GM21576 (cell line): ENCODE data around the gene GRIA3.

ENCODE experiments used
- ATAC-seq: cut with Tn5 transposase; IDR thresholded peaks from one replicate; pipeline ENCODE4 v1.9.1; 2021; ENCODE audit warnings: mild to moderate bottlenecking, moderate library complexity; ENCODE audit not compliant: unreplicated experiment

GRIA3 gene

GRCh38 chrX:123442764-123443163, 258.7 kb downstream of the GRIA3 start:
- ATAC-seq, result no peak

GRCh38 chrX:123447506-123447905, 263.4 kb downstream of the GRIA3 start:
- ATAC-seq, result no peak

GRCh38 chrX:123449335-123449734, 265.3 kb downstream of the GRIA3 start:
- ATAC-seq, result no peak

DNA sequence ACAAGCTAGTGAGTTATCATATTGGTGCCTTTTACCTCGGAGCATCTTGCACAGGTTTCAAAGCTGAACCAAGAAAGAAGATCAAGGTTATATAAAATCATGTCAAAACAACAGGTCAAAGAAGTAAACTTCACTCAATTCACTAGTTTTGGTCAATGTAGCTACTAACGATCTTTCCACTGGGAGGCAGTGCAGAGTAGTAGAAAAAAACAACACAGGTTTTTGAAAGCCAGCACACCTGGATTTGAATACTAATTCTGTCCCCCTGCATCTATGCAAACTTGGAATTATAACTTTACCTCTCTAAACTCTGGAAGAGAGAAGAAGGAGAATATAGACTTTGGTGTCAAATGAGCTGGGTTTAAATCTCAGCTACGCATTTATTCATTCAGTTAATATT, 266.1 kb downstream of the GRIA3 start:
- ATAC-seq, result no peak

DNA sequence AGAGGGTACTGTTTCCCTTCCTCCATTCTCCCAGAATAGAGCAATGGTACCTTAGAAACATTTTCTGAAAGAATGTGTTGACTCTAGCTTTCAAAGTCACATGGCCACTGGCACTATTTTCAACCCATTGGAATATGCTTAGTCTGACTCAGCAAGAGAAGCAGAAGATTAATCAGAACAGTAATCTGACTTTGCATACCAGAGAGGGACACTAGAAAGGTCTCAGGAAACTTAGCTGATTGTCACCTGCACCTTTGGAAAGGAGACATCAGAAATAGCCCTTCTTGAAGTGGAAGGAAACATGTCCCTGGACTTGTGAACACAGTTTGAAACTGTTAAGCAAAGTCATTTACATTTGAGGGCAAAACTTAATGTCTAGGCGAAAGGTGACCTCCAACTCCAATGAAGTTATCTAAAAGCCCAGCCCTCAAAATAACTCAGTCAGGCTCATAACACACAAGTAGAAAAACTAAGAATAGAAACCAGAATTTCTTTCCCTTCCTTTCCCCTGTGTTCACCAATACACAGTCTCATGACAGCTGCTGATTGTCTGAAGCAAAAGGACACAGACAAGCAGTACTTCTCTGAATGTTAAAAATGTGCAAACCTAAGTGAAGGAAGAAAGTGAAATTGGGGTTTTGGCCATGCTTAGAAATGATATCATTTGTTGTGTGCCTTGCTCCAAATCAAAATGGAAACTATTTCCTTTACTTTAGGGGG, 270.8 kb downstream of the GRIA3 start:
- ATAC-seq, result peak; percentile 54

DNA sequence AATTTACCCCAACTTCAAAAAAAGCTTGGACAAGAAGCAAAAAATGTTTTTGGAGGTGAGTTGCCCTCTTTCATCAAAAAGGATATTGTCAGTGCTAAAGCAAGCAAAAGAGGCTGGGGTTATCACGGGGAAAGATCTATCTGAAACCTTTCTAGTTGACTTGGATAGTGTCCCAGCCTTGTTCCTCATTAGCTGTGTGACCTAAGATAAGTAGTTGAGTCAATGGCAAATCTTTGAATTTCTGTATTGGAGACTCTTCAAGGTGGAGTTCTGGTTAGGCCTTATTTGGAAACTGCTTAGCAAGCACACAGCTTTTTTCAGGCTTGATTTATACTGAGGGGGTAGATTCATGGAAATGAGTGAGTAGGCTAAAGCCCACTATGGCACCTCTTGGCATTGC, 271.6 kb downstream of the GRIA3 start:
- no peak for ATAC-seq

DNA sequence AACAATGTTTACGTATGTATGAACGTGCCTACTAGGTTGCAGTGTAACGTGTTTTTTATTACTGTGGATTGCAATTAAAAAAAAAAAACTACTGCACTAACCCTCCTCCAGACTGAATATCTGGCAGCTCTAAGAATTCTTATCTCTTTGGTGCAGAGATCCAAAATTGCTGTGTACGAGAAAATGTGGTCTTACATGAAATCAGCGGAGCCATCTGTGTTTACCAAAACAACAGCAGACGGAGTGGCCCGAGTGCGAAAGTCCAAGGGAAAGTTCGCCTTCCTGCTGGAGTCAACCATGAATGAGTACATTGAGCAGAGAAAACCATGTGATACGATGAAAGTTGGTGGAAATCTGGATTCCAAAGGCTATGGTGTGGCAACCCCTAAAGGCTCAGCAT, 280.6 kb downstream of the GRIA3 start:
- ATAC-seq, result no peak

DNA sequence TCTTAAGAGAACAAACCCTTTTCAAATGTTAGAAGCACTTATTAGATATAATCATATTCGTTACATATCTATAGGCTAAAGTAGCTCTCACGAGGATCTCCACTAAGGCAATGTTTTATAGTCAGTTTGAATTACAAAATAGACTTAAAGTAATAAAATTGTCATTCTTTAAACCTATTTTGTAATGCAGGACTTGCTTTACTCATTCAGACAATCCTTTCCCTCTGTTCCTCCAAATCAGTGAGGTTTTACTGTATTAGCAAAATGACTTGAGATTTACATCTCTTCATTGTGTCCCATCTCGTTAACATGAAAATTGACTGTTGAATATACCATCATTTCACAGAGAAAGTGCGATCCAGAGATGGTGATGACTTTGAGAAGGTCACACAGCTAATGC, 284.4 kb downstream of the GRIA3 start:
- ATAC-seq, result no peak

- ATAC-seq, result no peak
Observed at GRCh38 chrX:123475068-123475724, 291.1 kb downstream of the GRIA3 start.

DNA sequence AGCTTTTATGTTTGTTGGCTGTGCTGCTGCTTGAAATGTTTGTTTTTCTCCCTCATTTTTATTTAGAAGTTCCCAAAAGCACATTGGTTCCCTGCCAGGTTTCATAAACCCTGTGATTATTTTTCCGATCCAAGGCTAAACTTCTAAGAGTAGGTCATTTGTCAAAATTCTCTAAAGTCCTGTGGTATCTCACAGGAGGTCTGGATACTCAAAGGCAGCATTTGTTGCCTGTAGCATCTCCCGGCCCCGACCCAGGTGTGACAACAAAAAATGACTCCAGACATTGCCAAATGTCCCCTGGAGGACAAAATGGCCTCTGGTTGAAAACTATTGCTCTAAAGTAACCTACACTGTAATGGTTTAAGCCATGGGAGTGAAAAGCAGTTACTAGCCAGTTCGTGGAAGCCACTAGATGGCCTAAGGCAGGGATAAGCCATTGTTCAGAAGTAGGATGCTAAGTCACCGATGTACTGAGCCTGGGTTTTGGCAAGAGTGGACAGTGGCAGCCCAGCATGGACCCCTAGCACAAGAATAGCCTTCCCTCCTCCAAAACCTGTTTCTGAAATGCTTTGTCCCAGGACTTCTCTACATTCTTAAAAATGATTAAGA, 292.6 kb downstream of the GRIA3 start:
- ATAC-seq, result no peak

- ATAC-seq, result no peak
Observed at GRCh38 chrX:123477673-123478072, 293.6 kb downstream of the GRIA3 start.

DNA sequence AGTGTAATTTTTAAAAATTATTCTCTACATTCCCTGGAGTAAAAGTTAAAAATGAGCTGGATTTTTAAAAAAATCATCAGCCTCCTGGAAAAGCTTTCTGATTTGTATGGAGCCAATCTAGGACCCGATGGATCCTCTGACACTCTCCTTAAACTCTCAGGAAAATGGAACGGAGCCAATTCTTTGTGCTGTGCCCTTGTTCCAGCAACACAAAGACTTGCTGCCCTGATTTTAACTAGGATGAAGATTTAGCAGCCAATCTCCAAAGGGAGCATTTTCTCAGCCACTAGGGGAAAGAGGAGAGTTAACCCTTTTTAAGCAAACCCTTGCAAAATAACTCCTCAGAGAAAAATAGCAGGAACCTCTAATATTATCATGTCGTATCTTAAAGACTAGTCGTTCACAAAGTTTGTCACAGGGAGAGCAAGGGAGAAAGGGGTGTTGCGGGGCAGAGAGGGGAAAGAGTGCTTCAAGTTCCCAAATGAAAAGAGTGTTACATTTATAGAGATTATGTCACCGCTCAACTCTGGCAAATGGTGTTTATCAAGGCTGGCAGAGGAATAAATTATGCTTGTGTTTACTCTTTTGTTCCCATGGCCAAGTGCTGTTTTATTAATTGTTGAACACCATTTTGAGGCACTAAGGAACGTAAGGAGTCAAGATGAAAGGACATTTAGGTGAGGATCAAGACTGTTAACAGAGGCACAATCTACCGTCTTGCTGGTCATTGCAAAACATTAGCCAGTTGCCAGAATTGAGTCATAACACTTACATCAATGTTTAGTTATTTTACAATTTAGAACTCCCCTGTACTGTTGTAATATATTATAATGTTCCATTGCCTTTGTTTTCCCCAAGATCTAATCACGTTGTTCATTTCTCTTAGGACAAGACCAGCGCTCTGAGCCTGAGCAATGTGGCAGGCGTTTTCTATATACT, 298.1 kb downstream of the GRIA3 start:
- ATAC-seq, result no peak

DNA sequence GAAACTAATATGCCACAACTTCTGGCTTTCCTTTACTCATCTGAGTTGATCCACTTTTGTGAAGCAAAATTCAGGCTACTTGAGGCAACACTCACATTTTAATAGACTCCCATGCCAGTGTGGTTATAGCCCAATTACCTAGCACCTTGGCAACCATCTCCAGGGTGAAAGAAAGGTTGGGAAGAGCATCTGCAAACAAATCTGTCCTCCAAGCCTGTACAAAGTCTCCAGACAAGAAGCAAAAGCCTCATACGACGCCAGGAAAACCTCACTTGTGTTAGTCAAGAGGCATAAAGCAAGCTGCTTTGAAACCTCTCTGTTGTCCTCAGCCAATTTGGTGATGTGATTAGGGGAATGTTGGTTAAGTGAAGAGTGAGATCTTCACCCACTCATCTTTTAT, 302.2 kb downstream of the GRIA3 start:
- ATAC-seq, result no peak

DNA sequence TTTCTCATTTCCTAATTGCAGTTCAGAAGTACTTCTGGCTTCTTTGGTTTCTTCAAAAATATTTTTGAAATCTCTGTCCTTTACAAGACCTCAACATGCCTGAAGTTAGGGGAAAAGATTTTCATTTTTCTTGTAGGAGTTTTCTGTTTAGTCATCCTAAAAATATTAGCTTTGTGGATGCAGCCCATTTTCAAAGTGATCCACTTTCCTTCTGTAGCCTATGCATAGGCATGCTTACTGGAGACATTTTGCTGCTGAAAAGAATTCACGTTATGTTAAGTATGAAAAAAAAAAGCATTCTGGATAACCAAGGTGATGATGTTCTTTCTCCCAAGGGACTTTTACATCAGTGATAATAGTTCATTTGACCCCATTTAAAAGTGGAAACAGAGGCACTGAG, 303.2 kb downstream of the GRIA3 start:
- ATAC-seq, result no peak

DNA sequence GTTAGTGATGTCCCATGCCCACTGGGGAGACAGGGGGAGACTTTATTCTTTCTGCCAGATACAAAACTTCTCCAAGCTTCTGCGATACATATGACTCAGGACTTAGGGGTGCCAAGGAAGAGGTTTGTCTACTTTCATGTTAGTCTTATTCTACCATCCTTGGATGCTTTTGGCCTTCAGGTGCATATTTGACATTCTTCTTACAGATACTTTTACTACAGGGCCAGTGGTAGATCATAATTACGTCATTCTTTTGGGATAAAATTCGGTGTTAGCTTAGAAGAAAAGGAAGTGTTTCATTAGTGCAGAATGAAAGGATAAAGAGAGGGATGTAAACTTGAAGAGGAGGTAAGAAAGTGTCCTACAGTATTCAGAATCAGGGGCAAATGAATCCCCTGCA, 303.6 kb downstream of the GRIA3 start:
- no peak for ATAC-seq

GRCh38 chrX:123489011-123489410, 304.9 kb downstream of the GRIA3 start:
- no peak for ATAC-seq

DNA sequence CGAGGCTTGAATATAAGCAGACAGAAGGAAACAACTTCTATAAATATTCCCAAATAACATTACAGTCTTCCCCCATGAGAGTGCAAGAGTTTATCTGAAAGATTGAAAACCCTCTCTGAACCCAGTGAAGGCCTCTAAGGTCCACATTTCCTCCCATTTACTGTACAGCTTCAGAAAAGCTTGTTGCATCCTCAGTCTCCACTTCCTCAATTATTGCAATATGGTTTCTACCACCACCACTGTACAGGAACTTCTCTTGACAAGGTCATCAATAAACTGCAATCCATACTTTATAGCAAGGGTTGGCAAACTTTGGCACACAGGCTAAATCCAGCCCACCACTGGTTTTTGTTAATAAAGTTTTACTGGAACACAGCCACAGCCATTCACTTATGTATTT, 309.8 kb downstream of the GRIA3 start:
- no peak for ATAC-seq

DNA sequence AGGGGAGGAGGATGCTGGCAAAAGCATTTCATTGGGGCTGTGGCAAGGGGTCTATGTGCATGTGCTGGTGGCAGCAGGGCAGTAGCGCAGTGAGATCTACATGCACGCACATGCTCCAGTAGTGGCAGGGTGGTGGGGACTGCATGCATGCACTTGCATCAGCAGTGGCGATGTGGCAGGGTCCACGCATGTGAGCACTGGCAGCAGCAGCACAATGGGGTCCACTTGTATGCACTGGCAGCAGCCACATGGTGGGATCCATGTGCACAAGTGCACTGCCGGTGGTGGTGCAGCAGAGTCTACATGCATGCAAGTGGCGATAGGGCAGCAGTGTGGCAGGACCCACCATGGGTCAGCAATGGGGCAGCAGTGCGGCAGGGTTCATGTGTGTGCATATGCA, 315.7 kb downstream of the GRIA3 start:
- ATAC-seq, result no peak

- ATAC-seq, result no peak
Observed at GRCh38 chrX:123504047-123504446, 320.0 kb downstream of the GRIA3 start.

- no peak for ATAC-seq
Observed at GRCh38 chrX:123504630-123505270, 320.7 kb downstream of the GRIA3 start.
